D341Med (cell line): Measurements from ENCODE around the gene ZXDC.
A peak's percentile ranks its signal among the peaks of the same experiment; 100 is the strongest.

Source experiments
- DNase-seq: peaks from one replicate; pipeline ENCODE4 v3.0.0; 2012; ENCODE audit warnings: low spot score

The ZXDC gene

DNA sequence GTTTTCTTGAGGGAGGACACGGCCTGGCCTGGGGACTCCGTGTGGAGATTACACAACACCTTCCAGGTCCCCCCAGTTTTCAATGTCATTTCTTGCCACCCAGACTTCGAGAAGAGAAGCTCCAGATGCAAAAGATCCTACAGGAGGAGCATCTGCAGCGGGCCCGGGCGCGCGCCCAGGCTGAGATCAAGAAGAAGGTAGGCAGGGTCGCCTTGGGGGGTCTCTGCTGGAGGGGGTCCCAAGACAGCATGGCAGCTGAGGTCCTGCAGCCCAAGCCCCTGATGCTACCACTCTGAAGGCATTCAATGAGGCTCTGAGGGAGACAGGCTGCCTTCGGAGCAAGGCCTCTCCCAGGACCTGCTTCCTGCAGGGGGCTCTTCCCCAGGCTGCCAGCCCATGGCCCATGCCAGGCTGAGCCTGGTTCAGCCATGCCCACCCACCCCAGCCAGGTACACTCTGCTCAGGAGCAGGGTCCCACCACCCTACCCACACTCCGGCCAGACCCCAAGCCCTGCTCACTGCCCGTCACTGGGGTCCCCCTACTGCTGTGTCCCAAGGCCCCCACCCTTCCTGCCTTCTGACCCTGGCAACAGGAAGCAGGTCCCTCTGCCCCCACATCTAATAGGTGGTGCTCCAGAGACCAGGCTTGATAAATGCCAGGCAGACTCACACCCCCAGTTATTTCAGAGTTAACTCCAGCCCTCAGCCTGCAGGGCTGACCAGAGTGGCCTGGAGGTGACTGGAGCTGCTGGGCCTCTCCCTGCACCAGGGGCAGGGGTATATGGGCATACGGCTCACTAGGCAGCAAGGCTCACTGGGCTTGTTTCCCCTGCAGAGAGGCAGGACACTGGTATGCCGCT, 40.0 kb downstream of the ZXDC start:
- DNase-seq = no peak

DNA sequence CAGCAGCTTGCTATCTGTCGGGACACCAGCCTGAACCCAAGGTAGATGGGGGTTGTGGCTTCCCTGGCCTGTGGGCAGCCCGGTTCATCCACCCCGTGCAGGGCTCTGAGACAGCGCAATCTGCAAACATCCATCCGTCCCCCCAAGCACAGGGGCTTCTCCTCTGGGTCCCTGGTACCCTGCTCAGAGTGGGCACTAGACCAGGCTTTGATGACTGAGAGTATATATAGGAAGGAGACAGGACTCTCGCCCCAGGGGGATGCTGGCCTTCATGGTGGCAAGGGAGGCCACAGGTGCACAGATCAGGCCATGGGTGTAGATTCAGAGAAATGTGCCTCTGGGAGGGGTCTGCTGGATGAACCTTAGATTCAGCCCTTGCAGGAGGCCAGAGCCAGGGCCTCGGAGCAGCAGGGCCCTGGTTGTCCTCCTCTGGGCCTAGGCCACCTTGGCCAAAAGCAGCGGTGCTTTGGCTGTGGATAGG, 40.7 kb downstream of the ZXDC start:
- no peak for DNase-seq

DNA sequence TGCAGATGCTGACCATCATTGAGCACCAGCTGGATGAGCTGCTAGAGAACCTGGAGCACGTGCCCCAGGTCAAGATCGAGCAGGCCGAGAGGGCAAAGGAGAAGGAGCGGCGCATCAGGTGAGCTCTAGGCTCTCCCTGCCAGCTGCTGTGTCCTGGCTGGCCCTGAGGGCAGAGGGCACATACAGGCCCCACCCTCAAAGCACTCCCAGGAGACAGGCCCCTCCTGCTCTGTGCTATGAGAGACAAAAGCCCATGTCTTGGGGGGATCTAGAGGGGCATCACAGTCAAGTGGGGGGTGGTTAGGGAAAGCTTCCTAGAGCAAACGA, 41.5 kb downstream of the ZXDC start:
- no peak for DNase-seq

DNA sequence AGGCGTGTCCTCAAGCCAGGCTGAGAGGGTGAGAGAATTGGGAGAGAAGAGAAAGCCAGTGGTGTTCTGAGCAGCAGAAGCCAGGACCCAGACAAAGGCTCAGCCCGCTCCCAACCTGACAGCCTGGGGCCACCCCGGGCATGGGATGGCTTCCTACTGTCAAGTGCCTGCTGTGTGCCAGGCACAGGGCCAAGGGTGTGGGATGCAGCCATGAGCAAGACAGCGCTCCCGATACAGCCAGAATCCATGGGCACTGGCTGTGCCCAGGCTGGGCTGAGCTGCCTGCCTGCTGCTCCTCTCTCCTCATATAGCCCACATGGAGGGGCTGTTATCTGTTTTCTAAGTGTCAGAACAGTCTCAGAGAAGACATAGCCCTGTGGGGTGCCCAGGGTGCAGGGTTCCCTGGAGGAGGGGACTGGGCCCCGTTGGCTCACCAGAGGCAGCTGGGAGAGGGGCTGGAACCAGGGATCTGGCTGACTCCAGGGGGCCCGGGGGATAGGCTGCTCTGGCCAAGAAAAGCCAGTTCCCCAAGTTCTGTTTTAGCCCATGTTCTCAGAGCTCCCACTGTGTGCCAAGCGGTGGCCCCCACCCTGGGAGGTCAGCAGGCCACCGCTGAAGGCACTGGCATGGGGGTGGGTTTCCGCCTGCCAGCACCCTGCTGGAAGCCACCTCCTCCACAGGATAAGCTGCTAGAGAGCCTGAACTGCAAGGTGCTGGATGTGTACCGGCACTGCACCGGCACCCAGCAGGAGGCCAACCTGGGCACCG, 42.0 kb downstream of the ZXDC start:
- no peak for DNase-seq

DNA sequence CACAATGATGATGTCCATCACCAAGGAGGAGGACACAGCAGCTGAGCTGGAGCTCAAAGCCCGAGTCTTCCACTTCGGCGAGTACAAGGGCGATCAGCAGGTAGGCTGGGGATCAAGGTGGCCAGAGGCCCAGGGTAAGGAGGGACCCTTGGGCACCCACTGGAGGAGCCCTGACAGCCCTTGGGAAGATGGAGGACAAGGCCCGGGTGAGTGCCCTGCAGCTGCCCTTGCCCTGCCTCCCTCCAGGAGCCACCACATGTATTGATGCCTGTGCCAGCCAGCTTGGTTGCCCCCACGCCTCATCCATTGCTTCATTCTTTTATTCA, 42.6 kb downstream of the ZXDC start:
- no peak for DNase-seq

DNA sequence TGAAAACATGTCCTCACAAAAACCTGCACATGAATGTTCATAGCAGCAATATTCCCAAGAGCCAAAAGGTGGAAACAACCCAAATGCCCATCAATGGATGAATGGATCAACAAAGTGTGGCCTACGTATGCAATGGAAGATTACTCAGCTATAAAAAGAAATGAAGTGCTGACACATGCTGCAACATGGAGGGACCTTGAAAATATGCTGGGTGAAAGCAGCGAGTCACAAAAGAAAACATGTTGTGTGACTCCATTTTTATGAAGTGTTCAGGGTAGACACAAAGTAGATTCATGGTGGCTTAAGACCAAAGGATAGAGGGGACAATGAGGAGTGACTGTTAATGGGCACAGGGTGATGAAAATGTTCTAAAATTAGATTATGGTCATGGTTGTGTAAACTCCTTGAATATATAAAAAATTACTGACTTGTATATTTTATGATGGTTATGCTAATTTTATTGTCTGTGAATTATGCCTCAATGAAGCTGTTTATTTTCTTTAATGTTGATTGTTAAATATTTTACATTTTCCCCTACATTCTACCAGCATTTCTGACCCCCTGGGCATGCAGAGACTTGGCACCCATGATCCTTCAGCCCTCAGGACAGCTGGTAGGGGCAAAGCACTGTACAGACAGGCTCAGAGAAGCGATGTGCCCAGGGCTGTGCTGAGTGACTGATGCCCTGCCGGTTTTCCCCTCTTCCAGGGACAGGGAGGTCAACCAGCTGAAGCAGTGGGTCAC, 43.2 kb downstream of the ZXDC start:
- peak; percentile 7 for DNase-seq

DNA sequence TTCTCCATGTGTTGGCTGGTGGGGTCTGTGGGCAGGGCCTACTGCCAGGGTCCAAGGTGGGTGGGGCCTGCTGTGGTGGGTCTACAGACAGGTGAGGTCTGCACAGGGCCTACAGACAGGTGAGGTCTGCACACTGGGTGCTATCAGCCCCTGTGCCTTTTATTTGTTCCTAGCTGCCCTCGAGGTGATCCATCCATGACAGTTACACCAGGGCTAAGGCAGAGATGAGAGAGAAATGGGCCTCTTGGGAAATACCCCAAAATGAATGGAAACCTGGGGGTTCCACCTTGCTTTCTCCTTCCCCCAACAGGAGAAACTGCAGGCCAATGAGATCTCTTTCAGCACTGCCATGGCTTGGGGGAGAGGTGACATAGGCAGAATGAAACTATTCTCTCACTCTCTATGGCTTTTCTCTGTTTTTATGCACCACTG, 44.6 kb downstream of the ZXDC start:
- DNase-seq = peak; percentile 8

DNA sequence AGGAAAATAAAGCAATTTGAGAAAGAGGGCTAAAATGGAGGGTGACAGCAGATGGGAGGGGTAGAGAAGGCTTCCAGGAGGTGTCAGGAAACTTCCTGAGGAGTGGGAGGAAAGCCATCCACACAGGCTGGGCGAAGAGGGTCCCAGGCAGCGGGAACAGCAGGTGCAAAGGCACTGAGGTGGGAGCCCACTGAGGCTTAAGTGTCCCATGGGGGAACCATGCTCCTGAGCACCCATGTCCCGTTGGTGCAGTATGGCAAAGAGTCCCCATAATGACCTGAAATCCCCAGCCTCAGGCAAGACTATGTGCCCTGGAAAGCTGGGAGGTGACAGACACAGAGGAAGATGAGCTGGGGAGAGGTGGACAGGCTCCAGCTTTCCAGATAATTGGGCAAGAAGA, 50.9 kb downstream of the ZXDC start:
- peak; percentile 3 for DNase-seq

DNA sequence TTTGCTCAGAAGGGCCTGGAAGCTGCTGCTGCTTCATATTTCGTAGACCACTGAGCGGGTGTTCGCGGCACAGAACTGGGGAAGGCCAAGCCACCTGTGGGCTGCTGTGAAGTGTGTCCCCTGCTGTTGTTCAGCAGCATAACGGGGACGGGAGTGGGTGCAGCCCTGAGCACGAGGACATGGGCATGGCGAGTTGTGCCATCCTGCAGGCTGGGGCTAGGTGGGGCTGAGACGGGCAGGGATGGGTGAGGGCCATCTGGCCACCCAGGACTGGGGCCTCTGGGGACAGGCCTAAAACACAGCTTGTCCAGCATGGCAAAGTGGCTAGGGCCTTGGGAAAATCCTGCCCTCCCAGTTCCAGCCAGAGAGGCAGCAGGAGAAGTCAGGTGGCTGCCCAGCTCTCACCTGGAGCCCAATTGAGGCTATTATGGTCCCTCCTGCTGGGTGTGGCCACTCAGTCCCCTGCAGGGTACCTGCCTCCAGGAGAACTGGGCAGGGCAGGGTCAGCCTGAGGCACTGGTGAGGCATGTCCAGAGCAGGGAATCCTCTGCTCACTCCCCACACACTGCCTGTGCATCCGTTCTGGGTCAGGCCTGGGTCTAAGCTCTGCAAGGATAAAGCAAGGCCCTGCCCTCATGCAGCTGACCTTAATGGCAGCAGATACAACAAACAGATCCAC, 51.5 kb downstream of the ZXDC start:
- peak; percentile 20 for DNase-seq

DNA sequence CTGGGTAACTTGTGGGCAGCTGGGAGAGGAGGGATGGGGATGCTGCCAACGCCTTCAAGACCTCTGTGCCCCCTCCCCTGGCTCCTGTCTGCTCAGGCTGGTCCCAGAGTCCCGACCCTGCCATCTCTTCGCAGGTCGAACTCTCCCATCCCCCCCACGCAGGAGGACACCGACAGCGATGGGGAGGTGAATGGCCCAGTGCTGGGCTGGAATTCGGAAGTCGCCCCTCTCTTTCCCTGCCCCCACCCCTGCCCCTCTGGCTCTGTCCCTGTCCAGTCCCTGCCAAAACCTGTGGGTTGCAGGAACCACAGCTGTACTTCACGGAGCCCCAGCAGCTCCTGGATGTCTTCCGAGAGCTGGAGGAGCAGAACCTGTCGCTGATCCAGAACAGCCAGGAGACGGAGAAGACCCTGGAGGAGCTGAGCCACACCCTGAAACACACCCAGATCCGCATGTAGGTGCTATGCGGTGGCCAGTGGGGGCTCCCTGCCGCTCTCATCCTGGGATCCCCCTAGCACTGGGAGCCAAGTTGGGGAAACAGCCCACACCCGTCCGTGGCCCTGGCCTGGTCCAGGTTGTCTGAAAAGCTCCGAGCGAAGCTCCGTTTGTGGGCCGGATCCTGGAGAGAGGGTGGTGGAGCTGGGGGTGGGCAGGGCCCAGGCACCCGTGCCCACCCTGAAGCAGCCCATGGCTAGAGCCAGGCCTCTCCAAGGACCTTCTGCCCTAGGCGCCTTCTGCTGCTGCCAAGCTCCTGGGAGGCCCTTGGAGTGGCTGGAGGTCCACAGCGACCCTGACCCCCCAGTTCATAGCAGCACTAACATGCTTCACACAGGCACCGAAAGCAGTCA, 52.3 kb downstream of the ZXDC start:
- peak; percentile 22 for DNase-seq

DNA sequence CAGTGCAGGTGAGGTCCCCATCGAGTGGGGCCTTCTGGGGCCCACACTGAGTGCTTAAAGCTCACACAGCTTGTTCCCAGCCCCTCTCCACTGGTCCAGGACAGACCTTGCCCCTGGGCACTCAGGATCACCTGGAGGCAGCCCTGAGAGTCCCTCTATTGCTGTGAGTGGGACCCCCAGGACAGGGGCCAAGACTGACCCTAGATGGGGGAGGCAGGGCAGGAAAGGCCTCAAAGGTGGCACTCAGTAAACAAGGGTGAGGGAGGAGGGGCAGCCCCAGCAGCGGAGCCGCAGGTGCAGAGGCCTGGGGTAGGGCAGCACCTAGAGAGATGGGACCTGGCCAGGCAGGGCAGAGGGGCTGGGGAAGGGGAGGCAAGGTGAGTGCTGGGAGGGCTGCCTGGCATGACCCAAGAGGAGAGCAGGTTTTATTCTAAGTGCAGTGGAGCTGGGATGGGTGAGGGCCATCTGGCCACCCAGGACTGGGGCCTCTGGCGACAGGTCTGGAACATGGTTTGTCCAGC, 53.1 kb downstream of the ZXDC start:
- peak; percentile 23 for DNase-seq

DNA sequence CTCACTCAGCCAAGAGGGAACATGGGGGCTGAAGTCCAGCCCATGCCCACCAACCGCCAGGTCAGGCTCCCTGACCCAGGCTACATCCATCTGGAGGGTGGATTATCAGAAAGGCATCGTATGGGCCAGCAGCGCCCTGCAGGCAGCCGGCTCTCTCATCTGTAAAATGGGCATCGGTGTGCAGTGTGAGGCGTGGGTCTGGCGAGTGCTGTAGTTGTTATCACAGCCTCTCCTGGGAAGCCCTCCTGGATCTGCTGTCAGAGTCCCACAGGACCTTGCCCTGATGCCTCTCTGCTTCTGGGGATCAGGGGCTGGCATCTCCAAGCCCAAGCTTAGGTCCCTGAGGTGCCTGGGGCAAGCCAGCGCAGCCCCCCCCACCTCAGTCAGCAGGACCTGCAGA, 53.6 kb downstream of the ZXDC start:
- DNase-seq = no peak

DNA sequence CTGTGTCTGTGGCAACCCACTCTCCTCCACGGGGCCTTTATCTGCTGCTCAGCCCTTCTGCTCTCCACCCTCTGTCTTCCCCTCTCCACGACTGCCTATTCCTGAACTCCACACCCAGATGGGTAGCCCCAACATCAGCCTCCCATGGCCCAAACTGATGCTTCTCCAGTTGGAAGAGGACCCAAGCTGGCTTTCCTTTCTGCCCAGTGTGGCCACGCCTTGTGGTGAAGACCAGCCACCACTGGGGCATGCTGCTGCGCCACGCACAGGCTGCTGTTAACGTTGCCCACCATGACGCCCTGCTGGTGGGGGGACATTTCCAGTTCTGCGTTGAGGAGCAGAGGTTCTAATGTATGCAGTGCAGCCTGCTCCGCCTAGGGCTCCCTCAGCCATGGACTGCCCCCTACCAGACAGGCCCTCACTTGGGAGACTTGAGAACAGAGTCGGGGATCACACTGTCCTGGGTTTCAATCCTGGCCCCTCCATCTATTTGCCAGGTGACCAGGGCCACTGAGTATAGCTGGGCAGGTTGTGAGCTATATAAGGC, 54.0 kb downstream of the ZXDC start:
- peak; percentile 12 for DNase-seq

DNA sequence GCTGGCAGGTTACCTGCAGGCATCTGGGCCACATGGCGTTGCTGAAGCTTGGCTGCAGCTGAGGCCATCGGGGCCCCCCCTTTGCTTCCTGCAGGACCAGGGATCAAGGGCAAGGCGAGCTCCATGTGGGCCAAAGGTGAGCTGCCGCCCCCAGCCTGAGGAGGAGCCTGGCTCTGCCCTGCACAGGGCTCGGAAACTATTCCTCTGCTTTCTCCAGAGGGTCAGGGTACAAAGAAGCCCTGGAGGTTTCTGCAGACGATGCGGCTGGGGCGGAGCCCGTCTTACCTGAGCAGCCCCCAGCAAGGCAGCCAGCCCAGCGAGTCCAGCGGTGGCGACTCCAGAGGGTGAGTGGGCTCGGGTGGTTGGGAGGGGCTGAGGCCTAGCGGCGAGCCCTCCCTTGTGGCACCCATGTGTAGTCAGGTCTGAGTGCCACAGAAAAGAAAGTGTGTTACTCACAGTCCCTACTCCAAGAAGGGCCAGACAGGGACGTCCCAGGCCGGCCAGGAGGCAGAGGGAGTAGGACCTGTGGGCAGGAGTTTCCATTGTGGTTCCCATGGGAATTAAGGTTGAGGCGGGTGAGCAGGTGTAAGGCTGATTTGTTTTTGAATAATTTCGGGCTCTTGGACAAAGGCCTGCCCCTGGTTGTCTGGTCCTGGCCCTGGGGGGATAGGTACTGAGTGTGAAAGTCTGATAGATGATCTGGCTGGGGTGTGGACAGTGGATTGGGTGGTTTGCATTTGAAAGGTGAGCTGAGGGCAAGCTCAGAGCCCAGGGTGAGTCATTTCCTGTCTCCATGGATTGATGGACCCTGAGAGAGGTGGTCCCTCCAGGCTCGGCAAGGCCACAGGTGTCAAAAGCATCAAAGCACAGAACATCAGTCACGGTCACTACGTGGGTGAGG, 55.6 kb downstream of the ZXDC start:
- no peak for DNase-seq

DNA sequence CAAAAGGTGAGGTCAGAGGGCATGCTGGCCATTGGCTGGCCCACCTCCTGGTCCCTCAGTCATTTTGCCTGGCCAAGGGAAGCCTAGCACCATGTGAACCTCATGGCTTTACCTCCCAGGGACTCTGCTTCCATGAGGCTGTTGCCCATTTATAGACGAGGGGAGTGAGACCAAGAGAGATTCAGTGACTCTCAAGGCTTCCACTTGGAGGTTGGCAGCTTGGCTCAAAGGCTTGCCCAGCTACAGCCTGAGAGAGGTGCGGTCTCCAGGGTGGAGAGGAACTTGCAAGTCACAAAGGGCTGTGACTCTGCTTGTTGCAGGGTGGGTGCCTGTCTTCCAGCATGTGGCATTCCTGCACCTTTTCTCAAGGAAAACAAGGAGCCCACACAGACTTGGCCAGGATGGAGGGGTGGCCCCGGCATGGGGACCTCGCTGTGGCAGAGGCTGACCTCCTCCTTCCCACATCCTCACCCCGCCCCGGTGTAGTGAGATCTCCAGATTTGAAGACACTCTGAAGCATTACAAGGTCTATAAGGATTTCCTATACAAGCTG, 56.5 kb downstream of the ZXDC start:
- no peak for DNase-seq

DNA sequence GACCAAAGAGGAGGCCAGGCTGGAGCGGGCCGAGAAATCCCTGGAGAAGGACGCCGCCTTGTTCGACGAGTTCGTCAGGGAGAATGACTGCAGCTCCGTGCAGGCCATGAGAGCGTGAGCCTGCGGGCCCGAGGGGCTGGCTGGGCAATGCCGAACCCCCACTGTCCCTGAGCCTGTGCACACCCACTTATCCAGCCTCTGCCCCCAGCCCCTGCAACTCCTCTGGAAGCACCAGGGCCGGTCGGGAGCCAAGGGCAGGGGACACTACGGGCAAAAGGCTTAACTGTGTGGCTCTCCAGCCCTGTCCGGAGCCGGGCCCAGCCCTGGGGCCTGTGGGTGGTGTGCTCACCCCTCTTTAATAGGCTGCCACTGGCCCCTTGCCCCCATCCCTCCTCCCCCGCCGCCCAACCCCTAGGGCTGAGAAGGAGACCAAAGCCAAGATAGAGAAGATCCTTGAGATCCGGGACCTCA, 57.0 kb downstream of the ZXDC start:
- DNase-seq = no peak

DNA sequence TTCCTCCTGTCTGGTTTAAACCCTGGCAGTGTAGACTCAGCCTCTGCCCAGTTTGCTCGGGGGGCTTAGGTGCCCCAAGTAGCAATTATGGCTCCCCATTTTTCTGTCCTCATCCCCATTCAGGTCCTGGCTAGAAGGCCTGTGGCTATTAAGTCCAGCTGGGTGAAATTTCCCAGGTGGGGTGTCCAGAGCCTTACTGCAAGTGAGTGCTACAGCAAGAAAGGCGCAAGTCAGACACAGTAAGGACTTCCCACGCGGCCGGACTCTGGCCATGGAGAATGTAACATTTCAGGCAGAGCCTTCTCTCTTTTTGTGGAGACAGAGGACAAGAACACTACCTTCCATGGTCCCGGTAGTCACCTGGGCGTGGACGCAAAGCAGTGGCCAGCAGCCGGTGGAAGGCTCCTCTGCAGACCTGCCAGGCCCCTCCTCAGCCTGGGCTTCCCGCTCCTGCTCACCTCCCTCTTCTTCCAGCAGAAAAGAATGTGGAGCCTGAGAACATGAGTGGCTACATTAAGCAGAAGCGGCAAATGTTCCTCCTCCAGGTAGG, 57.6 kb downstream of the ZXDC start:
- DNase-seq = no peak

DNA sequence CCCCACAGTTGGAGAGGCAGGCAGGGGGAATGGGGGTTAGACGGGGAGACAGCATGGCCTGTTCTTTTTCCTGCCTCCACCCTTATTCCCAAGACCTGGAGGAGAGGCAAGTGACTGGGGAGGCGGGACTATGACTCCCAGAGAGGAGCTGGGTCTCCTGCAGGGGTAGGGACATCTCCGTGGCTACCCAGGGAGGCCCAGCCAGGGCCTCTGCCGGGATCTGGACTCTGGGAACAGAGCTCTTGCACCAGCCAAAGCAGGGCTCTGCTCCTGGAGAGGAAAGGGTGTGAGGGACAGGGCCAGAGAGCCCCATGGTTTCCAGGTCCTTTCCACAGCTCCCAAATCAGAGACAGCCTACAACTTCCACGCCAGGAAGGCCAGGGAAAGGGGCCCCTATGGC, 58.2 kb downstream of the ZXDC start:
- no peak for DNase-seq

DNA sequence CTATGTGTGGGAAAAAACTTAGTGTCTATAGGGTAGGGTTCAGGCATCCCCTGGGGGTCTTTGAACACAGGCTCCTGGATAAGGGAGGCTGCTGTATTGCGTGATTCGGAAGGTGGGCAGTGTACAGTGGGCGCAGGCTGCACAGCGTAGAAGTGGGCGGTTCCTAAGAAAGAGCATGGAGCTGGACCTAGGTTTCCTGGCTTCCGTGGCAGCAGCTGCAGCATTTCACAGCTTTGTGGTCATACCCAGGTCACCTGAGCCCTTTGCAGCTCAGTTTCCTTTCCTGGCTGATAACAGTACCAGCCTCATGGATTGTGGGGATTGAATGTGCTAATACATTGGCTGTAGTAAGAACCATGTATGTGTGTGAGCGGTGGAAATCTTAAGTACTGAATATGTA, 58.7 kb downstream of the ZXDC start:
- no peak for DNase-seq
